Gastroesophageal sphincter (tissue), 3 donors: ENCODE data around the gene GRIK1.

ENCODE experiments used
- EP300 ChIP-seq: sonication (generic); formaldehyde crosslinking; IDR thresholded peaks from one replicate; pipeline ENCODE4 v1.6.1; 2017; ENCODE audit warnings: antibody characterized with exemption, mild to moderate bottlenecking
- POLR2A ChIP-seq, 2 donors: fragments of 450-650 bp; IDR thresholded peaks; one replicate each; pipeline ENCODE4 v1.6.1; 2017; ENCODE audit warnings: antibody characterized with exemption in 2 of 2, mild to moderate bottlenecking in 2 of 2, moderate library complexity in 1 of 2
- POLR2AphosphoS5 ChIP-seq: sonication (generic); formaldehyde crosslinking; IDR thresholded peaks from one replicate; pipeline ENCODE4 v1.6.1; 2017; ENCODE audit warnings: antibody characterized with exemption
- TF ChIP-seq, protein P1 (sequence below), 4 experiments: fragments of 200-600 bp in 2 of 4; fragments of 450-650 bp in 2 of 4; sonication (generic) in 1 of 4; IDR thresholded peaks; one replicate each; pipeline ENCODE4 v1.5.1; 2017 to 2019; ENCODE audit warnings: antibody characterized with exemption in 4 of 4, mild to moderate bottlenecking in 2 of 4, moderate library complexity in 2 of 4

DNA sequence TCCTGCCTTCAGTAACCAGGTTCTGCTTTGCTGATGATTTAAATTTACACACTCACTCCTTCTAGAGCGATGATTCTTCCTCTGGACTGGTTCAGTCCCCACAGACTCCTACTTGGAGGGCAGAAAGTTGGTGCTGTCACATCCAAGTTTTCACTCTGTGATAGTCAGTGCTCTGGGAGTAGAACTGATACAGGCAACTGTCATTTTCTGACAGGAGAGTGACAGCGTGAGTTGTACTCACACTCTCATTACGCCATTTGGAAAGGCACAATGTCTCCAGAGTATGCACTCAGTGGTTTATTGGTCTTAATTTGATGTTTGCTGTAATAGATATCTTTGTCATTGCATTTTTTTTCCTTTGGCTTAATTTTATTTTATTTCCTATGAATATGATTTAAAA is 96.0 kb downstream of the GRIK1 start:
- TF ChIP-seq, protein P1, sequence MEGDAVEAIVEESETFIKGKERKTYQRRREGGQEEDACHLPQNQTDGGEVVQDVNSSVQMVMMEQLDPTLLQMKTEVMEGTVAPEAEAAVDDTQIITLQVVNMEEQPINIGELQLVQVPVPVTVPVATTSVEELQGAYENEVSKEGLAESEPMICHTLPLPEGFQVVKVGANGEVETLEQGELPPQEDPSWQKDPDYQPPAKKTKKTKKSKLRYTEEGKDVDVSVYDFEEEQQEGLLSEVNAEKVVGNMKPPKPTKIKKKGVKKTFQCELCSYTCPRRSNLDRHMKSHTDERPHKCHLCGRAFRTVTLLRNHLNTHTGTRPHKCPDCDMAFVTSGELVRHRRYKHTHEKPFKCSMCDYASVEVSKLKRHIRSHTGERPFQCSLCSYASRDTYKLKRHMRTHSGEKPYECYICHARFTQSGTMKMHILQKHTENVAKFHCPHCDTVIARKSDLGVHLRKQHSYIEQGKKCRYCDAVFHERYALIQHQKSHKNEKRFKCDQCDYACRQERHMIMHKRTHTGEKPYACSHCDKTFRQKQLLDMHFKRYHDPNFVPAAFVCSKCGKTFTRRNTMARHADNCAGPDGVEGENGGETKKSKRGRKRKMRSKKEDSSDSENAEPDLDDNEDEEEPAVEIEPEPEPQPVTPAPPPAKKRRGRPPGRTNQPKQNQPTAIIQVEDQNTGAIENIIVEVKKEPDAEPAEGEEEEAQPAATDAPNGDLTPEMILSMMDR (IDR thresholded peaks at IDR 0.05) = no peak
- no peak for TF ChIP-seq POLR2A (IDR thresholded peaks at IDR 0.05)
- TF ChIP-seq EP300 = no peak
- no peak for TF ChIP-seq POLR2AphosphoS5
